Pons (tissue), 1 donor: ENCODE data around the gene KAZN.
A peak's percentile ranks its signal among the peaks of the same experiment; 100 is the strongest.

Experiments used
- DNase-seq: peaks from one replicate; pipeline ENCODE4 v3.0.0-alpha.2; 2016; ENCODE audit warnings: low spot score

Gene KAZN

GRCh38 chr1:15094056-15094455, 495.6 kb downstream of the KAZN start:
- no peak for DNase-seq

GRCh38 chr1:15094719-15095495, 496.4 kb downstream of the KAZN start:
- DNase-seq, result no peak

DNA sequence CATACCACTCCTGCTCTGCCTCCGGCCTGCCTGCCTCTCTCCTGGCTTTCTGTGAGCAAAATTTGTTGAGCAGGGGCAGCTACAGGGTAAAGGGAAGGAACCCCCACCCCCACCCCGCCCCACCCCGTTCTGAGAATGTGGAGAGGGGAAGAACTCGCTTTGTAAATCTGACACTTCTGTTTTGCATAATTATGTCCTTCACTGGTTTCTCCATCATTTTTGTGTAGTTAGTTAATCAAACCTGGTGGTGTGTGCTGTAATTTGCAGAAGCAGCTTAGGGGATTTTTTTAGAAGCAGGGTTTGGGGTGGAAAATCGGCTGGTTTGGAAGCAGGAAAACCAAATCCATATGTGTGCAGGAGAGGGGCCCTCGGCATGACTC, 497.0 kb downstream of the KAZN start:
- no peak for DNase-seq

DNA sequence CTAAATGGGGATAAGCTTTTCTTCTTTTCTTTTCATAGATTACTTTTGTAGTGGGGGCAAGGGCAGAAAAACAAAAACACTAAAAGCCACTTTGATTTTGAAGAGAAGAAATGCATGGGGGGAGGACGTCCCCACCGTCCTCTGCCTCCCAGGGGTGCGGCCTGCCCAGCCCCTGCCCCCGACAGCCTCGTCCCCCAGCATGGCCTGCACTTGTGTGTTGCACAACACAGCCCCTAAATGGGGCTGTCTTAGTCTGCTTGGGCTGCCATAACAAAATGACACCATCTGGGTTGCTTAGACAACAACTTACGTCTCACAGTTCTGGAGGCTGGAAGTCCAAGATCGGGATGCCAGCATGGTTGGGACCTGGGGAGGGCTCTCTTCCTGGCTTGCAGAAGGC, 497.8 kb downstream of the KAZN start:
- no peak for DNase-seq

DNA sequence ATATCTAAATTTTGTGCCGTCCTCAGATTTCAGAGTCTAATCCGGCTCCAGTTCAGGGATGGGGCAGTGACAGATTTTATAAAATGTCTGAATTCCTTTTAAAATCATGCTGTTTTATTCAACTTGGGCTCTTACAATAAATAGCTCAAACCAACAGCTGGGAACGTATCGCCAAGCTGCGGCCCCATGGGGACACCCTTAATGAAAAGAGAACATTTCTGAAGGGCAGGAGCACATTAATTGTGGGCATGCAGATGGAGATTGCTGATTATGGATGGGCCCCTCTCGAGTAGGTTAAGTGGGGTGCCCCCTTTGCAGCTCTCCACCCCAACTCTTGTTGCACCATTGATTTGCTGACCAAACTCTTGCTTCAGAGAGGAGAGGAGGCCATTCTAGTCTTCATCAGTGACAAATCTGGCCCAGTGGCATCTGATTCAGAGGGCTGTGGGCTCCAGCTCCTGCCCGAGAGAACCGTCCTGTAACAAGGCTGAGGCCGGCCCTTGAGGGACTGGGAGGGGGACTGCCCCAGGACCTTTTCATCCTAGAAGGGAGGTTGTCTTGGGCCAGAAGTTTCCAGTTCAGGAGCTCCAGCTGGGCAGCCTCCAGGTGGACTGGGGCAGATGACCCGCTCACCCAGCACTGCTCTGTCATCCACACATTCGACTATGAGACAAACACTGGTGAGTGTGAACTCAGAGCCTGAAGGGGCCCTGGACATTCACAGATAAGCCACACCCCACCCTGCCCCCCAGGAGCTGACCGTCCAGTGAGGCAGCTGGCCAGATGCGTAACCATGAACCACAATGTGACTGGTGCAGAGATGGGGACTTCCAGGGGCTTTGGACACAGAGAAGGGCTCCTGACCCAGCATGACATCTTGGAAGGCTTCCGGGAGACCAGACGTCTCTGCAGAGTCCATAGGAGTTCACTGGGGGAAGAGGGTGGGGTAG, 500.0 kb downstream of the KAZN start:
- DNase-seq, result no peak

DNA sequence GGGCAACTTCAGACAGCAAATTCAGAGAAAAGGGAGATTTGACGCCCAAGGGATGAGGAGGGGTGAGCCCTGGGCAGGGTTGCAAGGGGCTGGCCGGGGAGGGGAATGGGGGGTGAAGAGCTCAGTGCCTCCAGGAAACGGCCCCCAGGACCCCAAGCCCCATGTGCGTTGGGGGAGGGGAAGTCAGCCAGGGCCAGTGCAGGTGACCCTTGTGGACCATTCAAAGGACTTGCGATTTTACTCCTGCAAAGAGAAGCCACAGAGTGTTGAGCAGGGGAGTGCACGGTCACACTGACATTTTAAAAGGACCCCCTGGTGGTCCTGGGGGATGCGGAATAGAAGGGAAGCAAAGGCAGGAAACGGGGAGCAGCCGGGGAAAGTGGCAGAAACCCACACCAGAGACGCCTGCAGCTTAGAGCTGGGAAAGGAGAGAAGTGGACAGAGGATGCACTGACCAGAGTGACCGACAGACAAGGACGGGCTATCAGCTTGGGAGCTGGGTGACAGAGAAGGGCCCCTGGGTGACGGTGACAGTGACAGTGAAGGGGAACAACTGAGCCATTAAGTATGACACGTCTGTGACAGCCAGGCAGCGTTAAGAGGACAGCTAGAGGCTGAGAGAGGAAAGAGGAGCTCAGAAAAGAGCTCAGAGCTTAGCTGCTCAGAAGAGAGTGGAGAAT, 501.1 kb downstream of the KAZN start:
- no peak for DNase-seq

DNA sequence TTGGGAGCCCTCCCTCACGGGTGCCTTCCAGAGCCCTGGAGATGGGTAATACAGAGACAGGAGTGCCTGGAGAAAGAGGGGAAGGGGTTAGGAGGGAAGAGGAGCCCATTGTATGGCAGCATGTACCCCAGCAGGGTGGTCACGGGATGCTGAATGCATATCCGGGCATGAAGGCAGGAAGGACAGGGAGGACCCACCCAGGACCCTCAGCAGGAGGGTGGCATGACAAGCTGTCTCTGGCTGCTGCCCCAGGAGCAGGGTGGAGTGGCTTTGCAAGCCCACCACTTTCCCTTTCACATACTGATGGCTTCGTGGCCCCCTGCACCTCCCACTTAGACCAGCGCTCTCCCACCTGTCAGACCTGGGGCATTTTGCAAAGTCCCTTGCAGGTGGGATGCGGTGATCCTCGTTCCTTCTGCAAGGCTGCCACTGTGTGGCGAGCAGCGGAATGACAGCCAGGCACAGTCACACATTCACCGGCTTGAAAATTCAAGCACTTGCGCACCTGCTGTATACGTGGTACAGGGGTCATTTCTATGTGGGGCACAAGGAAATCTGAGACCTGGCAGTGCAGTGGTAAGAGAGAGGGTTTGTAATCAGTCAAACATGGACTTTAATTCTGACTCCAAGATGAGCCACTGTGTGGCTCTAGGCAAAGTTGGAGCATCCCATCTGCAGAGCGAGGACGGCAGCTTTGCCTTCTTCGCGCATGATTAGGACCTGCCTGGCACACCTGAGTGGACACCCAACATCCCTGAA, 501.8 kb downstream of the KAZN start:
- peak; percentile 17 for DNase-seq

DNA sequence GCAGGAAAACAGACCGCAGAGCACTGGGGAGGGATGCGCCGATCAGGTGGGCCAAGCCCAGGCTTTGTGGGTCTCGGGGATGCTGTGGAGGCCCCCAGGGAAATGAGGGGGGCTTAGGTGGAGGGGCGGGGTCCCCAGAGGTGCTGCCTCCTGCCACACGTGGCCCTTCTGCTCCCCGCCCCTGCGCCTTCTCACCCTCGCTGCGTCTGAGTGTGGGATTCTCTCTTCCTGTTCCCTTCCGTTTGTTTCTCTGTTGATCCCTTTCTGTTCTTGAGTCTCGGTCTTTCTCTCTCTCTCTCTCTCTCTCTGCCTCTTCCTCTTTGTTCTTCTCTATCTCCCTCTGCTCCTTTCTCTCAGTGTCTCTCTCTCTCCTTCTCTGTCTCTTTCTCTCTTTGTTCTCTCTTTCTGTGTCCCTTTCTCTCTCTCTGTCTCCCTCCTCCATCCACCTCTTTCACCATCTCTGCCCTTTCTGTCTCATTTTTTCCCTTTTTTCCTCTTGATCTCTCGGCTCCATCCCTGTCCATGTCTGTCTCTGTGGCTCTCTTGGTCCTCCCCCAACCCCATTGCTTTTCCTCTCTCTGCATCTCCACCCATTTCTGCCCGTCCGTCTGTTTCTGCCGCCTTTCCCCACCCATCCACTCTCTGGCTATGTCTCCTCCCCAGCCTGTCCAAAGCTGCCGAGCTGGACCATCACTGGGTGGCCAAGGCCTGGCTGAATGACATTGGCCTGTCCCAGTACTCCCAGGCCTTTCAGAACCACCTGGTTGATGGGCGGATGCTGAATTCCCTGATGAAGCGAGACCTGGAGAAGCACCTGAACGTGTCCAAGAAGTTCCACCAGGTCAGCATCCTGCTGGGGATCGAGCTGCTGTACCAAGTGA, 502.6 kb downstream of the KAZN start:
- no peak for DNase-seq

GRCh38 chr1:15101801-15102200, 503.3 kb downstream of the KAZN start:
- DNase-seq, result no peak

DNA sequence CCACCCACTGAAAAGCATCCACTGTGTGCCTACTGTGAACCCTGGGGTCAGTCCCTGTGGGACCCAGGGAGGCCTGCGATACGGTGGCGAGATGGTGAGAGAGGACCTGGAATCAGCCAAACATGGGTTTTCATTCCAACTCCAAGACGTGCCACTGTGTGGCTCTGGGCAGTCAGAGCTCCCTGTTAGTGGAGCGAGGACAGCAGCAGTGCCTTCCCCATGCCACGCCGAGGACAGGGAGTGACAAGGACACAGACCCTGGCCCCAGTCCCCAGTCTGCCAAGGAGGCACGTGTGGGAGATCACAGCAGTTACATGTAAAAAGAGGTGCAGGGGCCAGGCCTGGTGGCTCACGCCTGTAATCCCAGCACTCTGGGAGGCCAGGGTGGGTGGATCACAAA, 504.2 kb downstream of the KAZN start:
- DNase-seq, result no peak

DNA sequence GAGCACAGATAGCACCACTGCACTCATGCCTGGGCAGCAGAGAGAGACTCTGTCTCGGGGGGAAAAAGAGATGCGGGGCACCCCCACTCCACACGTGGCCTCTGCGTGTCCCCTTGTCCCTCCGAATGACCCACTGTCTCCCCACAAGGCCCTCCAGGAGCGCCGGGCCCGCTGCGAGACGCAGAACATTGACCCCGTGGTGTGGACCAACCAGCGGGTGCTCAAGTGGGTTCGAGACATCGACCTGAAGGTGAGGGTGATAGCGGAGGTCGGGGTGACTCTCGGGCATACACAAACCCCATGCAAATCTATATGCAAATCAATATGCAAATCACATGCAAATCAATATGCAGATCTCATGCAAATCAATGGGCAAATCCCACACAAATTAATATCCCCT, 504.7 kb downstream of the KAZN start:
- DNase-seq, result no peak

DNA sequence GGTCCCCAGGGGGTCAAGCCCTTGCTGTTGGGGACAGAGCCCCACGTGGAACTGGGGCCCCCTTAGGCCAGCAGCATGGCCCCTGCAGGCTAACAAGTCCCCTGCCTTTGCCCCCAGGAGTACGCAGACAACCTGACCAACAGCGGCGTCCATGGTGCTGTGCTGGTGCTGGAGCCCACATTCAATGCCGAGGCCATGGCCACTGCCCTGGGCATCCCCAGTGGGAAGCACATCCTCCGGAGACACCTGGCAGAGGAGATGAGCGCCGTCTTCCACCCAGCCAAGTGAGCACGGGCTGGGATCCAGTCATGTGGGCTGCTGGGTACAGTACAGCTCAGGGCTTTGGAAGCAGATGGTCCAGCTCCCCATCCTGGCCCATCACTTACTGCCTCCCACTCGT, 505.4 kb downstream of the KAZN start:
- no peak for DNase-seq

DNA sequence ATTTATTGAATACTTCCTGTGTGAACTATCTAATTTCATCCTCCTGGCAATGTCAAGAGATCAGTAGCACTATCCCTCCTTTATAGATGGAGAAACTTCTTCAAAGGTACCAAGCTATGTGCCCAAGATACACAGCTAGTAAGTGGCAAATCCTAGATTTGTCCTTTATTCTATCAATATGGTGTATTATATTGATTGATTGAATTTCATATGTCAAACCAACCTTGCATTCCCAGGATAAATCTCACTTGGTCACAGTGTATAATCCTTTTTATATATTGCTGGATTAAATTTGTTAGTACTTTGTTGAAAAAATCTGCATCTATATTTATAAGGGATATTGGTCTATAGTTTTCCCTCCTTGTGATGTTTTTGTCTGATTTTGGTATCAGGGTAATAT, 506.3 kb downstream of the KAZN start:
- no peak for DNase-seq

- no peak for DNase-seq
These were observed 508.1 kb downstream of the KAZN start for GRCh38 chr1:15106608-15107007.

GRCh38 chr1:15107058-15107687, 508.7 kb downstream of the KAZN start:
- no peak for DNase-seq

- DNase-seq, result no peak
These were observed 509.4 kb downstream of the KAZN start for GRCh38 chr1:15107911-15108310.

DNA sequence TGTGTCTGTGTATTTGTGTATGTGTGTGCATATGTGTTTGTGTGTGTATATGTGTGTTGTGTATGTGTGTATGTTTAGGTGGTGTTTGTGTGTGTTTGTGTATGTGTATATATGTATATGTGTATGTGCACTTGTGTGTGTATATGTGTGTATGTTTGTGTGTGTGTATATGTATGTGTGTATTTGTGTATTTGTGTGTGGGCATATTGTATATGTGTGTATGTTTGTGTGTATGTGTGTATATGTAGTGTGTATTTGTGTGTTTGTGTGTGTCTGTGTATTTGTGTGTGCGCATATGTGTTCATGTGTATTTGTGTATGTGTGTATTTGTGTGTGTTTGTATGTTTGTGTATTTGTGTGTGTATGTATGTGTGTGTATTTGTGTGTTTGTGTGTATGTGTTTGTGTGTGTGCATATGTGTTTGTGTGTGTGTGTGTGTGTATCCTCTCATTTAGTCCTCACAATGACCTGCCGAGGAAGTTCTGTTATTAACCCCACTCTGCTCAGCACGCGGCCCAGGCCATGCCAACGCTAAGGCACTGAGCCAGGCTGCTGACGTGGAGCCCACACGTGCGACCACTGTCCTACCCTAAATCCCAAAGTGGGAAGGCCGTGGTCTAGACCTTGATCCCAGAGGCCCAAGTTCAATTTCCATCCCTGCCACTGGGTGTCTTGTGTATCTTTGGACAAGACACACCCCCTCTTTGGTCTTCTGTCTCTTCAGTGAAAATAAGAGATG, 511.8 kb downstream of the KAZN start:
- DNase-seq, result no peak

DNA sequence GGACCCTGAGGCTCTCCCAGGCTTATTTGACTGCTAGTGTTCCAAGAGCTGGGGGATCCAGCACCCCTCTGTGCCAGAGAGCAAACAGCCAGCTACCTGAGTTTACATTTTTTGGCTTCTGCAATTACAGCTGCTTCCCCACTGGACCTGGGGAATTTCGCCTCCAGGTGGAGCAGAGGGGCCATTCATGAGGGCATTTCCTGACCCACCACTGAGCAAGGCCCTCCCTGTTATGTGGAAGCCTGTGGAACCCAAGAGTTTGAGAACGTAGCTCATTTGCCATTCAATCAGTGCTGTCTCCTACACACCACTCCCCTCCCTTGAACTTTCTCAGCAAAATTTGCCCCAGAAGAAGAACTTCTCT, 512.4 kb downstream of the KAZN start:
- DNase-seq, result no peak

DNA sequence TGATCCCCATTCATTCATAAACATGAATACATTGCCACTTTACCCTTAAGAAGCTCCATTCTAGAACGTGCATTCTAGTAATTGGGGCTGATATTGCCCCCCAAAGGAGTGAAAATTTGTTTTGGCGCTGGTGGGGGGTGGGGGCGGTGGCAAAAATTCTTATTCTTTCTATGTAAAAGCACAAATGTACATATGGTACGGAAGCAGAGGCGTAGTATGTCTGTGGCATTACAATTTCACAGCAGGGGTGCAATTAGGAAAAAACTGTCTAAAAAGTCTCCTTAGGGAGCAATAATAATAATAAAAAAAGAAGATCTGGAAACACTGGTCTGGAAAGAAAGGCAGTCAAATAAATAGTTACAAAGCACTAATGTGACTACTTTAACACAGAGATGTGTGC, 514.7 kb downstream of the KAZN start:
- DNase-seq, result no peak

- DNase-seq, result no peak
These were observed 516.4 kb downstream of the KAZN start for GRCh38 chr1:15114884-15115283.
